ENCODE measurements around the gene SPRTN. TPM values are rescaled to one million over a fixed set of nuclear protein-coding genes. Genes with fewer than 3 reads are reported as not detected.

Gene SPRTN
- total RNA-seq, 1 donor from 2014 or later, result 14.9 TPM

Other genes starting within 250 kb of the SPRTN start
- gene TRIM67, start 176.2 kb upstream of the SPRTN start, total RNA-seq, result not detected in 2 replicates
- gene GNPAT, start 97.1 kb upstream of the SPRTN start, total RNA-seq, result 37.7 and 40.1 TPM in 2 replicates
- 13.1 and 24.6 TPM in 2 replicates for gene EXOC8, start 441 bp upstream of the SPRTN start, total RNA-seq
- 48.8 and 71.6 TPM in 2 replicates for gene EGLN1, start 84.0 kb downstream of the SPRTN start, total RNA-seq
- 22.9 and 24.0 TPM in 2 replicates for gene TSNAX, start 190.4 kb downstream of the SPRTN start, total RNA-seq

Measured in lung microvascular endothelial cell (primary cell).